ENCODE results near the gene KCNT1.

DNA sequence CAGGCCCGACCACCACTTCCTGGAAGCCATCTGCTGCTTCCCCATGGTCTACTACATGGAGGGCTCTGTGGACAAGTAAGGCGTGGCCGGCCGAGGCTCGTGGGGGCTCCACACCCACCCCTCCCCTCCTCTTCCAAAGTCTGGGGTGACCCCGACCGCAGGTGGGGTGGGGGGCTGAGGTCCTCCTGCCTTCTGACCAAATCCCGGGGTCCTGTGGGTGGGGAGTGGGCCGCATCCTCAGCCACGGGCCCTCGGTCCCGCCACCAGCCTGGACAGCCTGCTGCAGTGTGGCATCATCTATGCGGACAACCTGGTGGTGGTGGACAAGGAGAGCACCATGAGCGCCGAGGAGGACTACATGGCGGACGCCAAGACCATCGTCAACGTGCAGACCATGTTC, 76.4 kb downstream of the KCNT1 start:
- TF ChIP-seq, protein P1, sequence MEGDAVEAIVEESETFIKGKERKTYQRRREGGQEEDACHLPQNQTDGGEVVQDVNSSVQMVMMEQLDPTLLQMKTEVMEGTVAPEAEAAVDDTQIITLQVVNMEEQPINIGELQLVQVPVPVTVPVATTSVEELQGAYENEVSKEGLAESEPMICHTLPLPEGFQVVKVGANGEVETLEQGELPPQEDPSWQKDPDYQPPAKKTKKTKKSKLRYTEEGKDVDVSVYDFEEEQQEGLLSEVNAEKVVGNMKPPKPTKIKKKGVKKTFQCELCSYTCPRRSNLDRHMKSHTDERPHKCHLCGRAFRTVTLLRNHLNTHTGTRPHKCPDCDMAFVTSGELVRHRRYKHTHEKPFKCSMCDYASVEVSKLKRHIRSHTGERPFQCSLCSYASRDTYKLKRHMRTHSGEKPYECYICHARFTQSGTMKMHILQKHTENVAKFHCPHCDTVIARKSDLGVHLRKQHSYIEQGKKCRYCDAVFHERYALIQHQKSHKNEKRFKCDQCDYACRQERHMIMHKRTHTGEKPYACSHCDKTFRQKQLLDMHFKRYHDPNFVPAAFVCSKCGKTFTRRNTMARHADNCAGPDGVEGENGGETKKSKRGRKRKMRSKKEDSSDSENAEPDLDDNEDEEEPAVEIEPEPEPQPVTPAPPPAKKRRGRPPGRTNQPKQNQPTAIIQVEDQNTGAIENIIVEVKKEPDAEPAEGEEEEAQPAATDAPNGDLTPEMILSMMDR (IDR thresholded peaks at IDR 0.05), result no peak
- no peak for TF ChIP-seq POLR2A (IDR thresholded peaks at IDR 0.05; ENCODE audit: low read depth)
- no peak for TF ChIP-seq POLR2AphosphoS5 (IDR thresholded peaks at IDR 0.05)
- no peak for TF ChIP-seq EP300 (IDR thresholded peaks at IDR 0.05)
